Measurements from ENCODE around the gene SMIM7.

DNA sequence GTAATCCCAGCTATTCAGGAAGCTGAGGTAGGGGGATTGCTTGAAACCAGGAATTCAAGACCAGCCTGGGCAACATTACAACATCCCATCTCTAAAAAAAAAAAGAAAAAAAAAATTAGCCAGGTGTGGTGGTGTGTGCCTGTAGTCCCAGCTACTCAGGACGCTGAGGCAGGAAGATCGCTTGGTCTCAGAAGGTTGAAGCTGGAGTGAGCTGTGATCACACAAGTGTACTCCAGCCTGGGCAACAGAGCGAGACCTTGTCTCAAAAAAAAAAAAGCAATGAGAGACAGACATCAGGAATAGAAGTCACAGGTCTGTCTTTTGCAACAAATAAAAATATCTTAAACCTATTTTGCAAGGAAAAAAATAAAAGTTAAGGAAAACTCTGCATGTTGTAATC is 24.3 kb upstream of the SMIM7 start:
- no peak for TF ChIP-seq CTCF (IDR thresholded peaks at IDR 0.05)
- TF ChIP-seq POLR2A (IDR thresholded peaks at IDR 0.05): no peak

All from heart left ventricle (tissue), 13 donors.